HepG2 (cell line): Measurements from ENCODE around the gene GTF2H1. TPM values are rescaled to one million over a fixed set of nuclear protein-coding genes. Genes with fewer than 3 reads are reported as not detected.

Source experiments
- E2F1 ChIP-seq: sonication (generic); formaldehyde crosslinking; IDR thresholded peaks from 2 replicates; pipeline ENCODE4 v1.5.0; 2020; ENCODE audit warnings: missing genetic modification reagents
- ELF3 ChIP-seq: IDR thresholded peaks from 2 replicates; pipeline ENCODE4 v1.6.1; 2016; ENCODE audit warnings: missing genetic modification reagents, missing compliant biosample characterization
- FOXC1 ChIP-seq: sonication (generic); formaldehyde crosslinking; IDR thresholded peaks from 2 replicates; pipeline ENCODE4 v1.8.0; 2022; ENCODE audit warnings: mild to moderate bottlenecking, missing genetic modification reagents, borderline replicate concordance
- GPN1 ChIP-seq: sonication (generic); formaldehyde crosslinking; IDR thresholded peaks from 2 replicates; pipeline ENCODE4 v1.5.1; 2020; ENCODE audit warnings: missing genetic modification reagents, borderline replicate concordance
- HDAC1 ChIP-seq: sonication (generic); formaldehyde crosslinking; IDR thresholded peaks from 2 replicates; pipeline ENCODE4 v1.5.1; 2020; ENCODE audit warnings: mild to moderate bottlenecking, missing genetic modification reagents
- KMT2B ChIP-seq: IDR thresholded peaks from 2 replicates; pipeline ENCODE4 v1.6.1; 2016; ENCODE audit warnings: missing genetic modification reagents, missing compliant biosample characterization
- NCOR1 ChIP-seq: fragments of 200-600 bp; sonication (generic); IDR thresholded peaks from 2 replicates; pipeline ENCODE4 v1.7.0; 2017; ENCODE audit warnings: antibody characterized with exemption, low read length, borderline replicate concordance
- PCBP2 ChIP-seq: fragments of 200-400 bp; formaldehyde crosslinking; optimal IDR thresholded peaks from 2 replicates; pipeline ENCODE3; 2018; ENCODE audit warnings: low read length, low read depth; ENCODE audit not compliant: poor library complexity, severe bottlenecking
- RARA ChIP-seq: IDR thresholded peaks from 2 replicates; pipeline ENCODE4 v1.6.1; 2016; ENCODE audit warnings: missing genetic modification reagents, missing compliant biosample characterization
- SP5 ChIP-seq: IDR thresholded peaks from 2 replicates; pipeline ENCODE4 v1.6.1; 2016; ENCODE audit warnings: low read depth, borderline replicate concordance
- TARDBP ChIP-seq: sonication (generic); formaldehyde crosslinking; IDR thresholded peaks from 2 replicates; pipeline ENCODE4 v1.8.0; 2022; ENCODE audit warnings: mild to moderate bottlenecking, missing genetic modification reagents
- TCF7L2 ChIP-seq: IDR thresholded peaks from 2 replicates; pipeline ENCODE4 v1.6.1; 2011; ENCODE audit warnings: mild to moderate bottlenecking, low read depth, low read length, moderate library complexity
- ZBTB21 ChIP-seq: sonication (generic); formaldehyde crosslinking; IDR thresholded peaks from 2 replicates; pipeline ENCODE4 v1.4.0; 2020; ENCODE audit warnings: missing genetic modification reagents
- ZBTB33 ChIP-seq: sonication (generic); formaldehyde crosslinking; IDR thresholded peaks from 2 replicates; pipeline ENCODE4 v1.4.0; 2020; ENCODE audit warnings: missing genetic modification reagents
- ZFP1 ChIP-seq: IDR thresholded peaks from 2 replicates; pipeline ENCODE4 v1.6.1; 2016
- ZNF224 ChIP-seq: sonication (generic); formaldehyde crosslinking; IDR thresholded peaks from 2 replicates; pipeline ENCODE4 v1.5.0; 2020; ENCODE audit warnings: mild to moderate bottlenecking, missing genetic modification reagents
- ZNF501 ChIP-seq: sonication (generic); formaldehyde crosslinking; IDR thresholded peaks from 2 replicates; pipeline ENCODE4 v1.5.1; 2020; ENCODE audit warnings: mild to moderate bottlenecking, moderate library complexity, missing genetic modification reagents
- ZNF580 ChIP-seq: IDR thresholded peaks from 2 replicates; pipeline ENCODE4 v1.6.1; 2016; ENCODE audit warnings: low read depth, borderline replicate concordance
- ZNF710 ChIP-seq: sonication (generic); formaldehyde crosslinking; IDR thresholded peaks from 2 replicates; pipeline ENCODE4 v1.5.0; 2020; ENCODE audit warnings: mild to moderate bottlenecking, missing genetic modification reagents, borderline replicate concordance
- ZNF737 ChIP-seq: sonication (generic); formaldehyde crosslinking; IDR thresholded peaks from 2 replicates; pipeline ENCODE4 v1.5.0; 2020; ENCODE audit warnings: missing genetic modification reagents, mild to moderate bottlenecking, borderline replicate concordance
- ZNF768 ChIP-seq: sonication (generic); formaldehyde crosslinking; IDR thresholded peaks from 2 replicates; pipeline ENCODE4 v1.4.0; 2020; ENCODE audit warnings: missing genetic modification reagents
- ZNF775 ChIP-seq: sonication (generic); formaldehyde crosslinking; IDR thresholded peaks from 2 replicates; pipeline ENCODE4 v1.4.0; 2020; ENCODE audit warnings: missing genetic modification reagents, mild to moderate bottlenecking, moderate library complexity, borderline replicate concordance
- ZNF776 ChIP-seq: sonication (generic); formaldehyde crosslinking; IDR thresholded peaks from 2 replicates; pipeline ENCODE4 v1.4.0; 2020; ENCODE audit warnings: mild to moderate bottlenecking, missing genetic modification reagents
- ZNF83 ChIP-seq: sonication (generic); formaldehyde crosslinking; IDR thresholded peaks from 2 replicates; pipeline ENCODE4 v1.4.0; 2020; ENCODE audit warnings: missing genetic modification reagents, mild to moderate bottlenecking, borderline replicate concordance
- ZNF850 ChIP-seq: sonication (generic); formaldehyde crosslinking; conservative IDR thresholded peaks from 2 replicates; pipeline ENCODE4 v1.9.0; 2021; ENCODE audit warnings: mild to moderate bottlenecking, missing genetic modification reagents
- polyA plus RNA-seq, 8 experiments: library from polyadenylated mRNA; depleted of rRNA in 3 of 8; stranded (reverse) in 7 of 8; unstranded in 1 of 8; fragments of >200 nt; fragmentation: Illumina TruSeq in 4 of 8; extraction: Trizol in 4 of 8; gene quantifications; 2 replicates each; pipeline versions ENCODE4 v1.2.1 to v1.2.3, GENCODE V29; 2011 to 2016; ENCODE audit warnings: low read depth in 4 of 8, missing spikeins in 1 of 8, mixed read lengths in 1 of 8; ENCODE audit not compliant: insufficient read depth in 1 of 8
- total RNA-seq, 5 experiments: library from RNA; depleted of rRNA; stranded (reverse); fragments of >200 nt; fragmentation: Illumina TruSeq; extraction: Trizol; gene quantifications; 2 replicates each; pipeline ENCODE4 v1.2.3, GENCODE V29; 2016; ENCODE audit warnings: low read depth in 1 of 5

GTF2H1 gene
- total and polyA plus RNA-seq, 2 of the 13 experiments (the other 11 are each of a cell fraction or from before 2014, with no cell fraction given) = 15.7 to 51.4 TPM

GRCh38 chr11:18383388-18384156 lies 61.2 kb downstream of the GTF2H1 start (continued):
- TF ChIP-seq ZNF776 (CRISPR knock-in tag) (no peak), ZBTB33 (CRISPR knock-in tag) (no peak), HDAC1 (CRISPR knock-in tag) (peak; percentile 18), ZNF775 (no peak), ZNF710 (CRISPR knock-in tag) (0 out of 2 replicates have a peak, but pooled peaks have one; percentile 59), ZNF501 (CRISPR knock-in tag) (peak; percentile 88), ZFP1 (CRISPR knock-in tag) (0 out of 2 replicates have a peak, but pooled peaks have one; percentile 10), ZNF83 (CRISPR knock-in tag) (0 out of 2 replicates have a peak, but pooled peaks have one; percentile 25), TCF7L2 (no peak), RARA (CRISPR knock-in tag) (peak; percentile 51), ZNF224 (no peak), ZNF850 (no peak), ZNF737 (CRISPR knock-in tag) (no peak), ELF3 (no peak), ZNF580 (CRISPR knock-in tag) (no peak), KMT2B (CRISPR knock-in tag) (no peak), SP5 (peak; percentile 51; the same call in 1 of the 2 replicates), E2F1 (CRISPR knock-in tag) (no peak), ZNF768 (CRISPR knock-in tag) (no peak), ZBTB21 (no peak), PCBP2 (no peak), GPN1 (CRISPR knock-in tag) (no peak), FOXC1 (CRISPR knock-in tag) (peak; percentile 44; the same call in 1 of the 2 replicates), NCOR1 (no peak), TARDBP (peak; percentile 58; the same call in 1 of the 2 replicates)
